ENCODE data around the gene TOGARAM2. TPM values are rescaled to one million over a fixed set of nuclear protein-coding genes. Genes with fewer than 3 reads are reported as not detected.

Gene TOGARAM2
- total and polyA plus RNA-seq, 2 of the 8 experiments (the other 6 are each of a cell fraction or from before 2014, with no cell fraction given): 0.42 to 1.4 TPM

DNA sequence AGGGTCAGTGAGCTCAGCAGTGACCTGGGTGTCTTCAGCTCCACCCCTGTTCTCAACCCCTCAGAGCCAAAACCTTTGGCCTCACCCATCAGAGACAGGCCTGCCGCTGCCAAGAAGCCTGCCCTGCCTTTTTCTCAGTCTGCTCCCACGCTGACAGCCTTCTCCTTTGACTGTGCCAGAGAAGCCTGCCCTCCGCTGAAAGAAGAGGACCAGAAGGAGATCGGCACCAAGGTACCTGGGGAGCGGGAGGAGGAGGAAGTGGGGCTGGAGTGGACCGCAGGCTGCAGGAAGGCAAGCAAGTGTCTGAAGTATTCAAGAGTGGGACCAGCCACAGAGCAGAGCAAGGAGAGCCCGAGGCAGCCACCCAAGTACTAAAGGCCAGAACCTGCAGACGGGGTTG, 33.2 kb downstream of the TOGARAM2 start:
- TF ChIP-seq SP2 (IDR thresholded peaks at IDR 0.05; ENCODE audit: low read length) (no peak), RXRA (IDR thresholded peaks at IDR 0.05; ENCODE audit: insufficient read depth, low read depth, low read length) (no peak), RNF2 (IDR thresholded peaks at IDR 0.05; ENCODE audit: borderline replicate concordance, low read depth, low read length, missing control alignments, poor library complexity, severe bottlenecking) (no peak), HDAC2 (IDR thresholded peaks at IDR 0.05; ENCODE audit: borderline replicate concordance in 1 of 2, low read depth in 2 of 2, low read length in 2 of 2) (no peak)
- Histone ChIP-seq H3K9me3 (ENCODE audit: insufficient read depth in 2 of 2, low read depth in 1 of 2, low read length in 1 of 2) (no peaks in the 10 kb centered on the region), H3K23me2 (ENCODE audit: low read depth, low read length) (no peaks in the 10 kb centered on the region), H4K20me1 (replicated peaks in 1 of 2; ENCODE audit: control insufficient read depth in 1 of 2, insufficient read depth in 2 of 2, low read length in 2 of 2) (no peaks in the 10 kb centered on the region), H2BK5ac (ENCODE audit: low read depth, low read length) (no peak overlapping the region), H2AK5ac (ENCODE audit: low read depth, low read length) (no peak overlapping the region), H3K79me1 (ENCODE audit: low read depth, low read length) (no peaks in the 10 kb centered on the region), H3K79me2 (ENCODE audit: control insufficient read depth in 1 of 2, insufficient read depth in 2 of 2, low read length in 2 of 2) (no peaks in the 10 kb centered on the region), H4K8ac (ENCODE audit: extremely low read depth, insufficient read depth, low read length) (no peak overlapping the region), H3K27me3 (replicated peaks in 1 of 4; ENCODE audit: control insufficient read depth in 3 of 4, extremely low read depth in 1 of 4, insufficient read depth in 3 of 4, low read length in 3 of 4) (no peaks in the 10 kb centered on the region; a peak in 1 of 7 replicates), H3K4me1 (replicated peaks in 1 of 4; ENCODE audit: control insufficient read depth in 3 of 4, insufficient read depth in 4 of 4, low read length in 3 of 4) (peaks cover 0 to 20% (median 8%) of the 10 kb centered on the region in 4 experiments; a peak in 5 of 7 replicates), H3K4me2 (ENCODE audit: insufficient read depth in 1 of 2, low read depth in 2 of 2, low read length in 2 of 2) (no peak overlapping the region), H4K91ac (replicated peaks; ENCODE audit: insufficient read length, low read length) (no peak overlapping the region), H2BK120ac (replicated peaks; ENCODE audit: low read depth, low read length) (no peak overlapping the region), H3K4ac (replicated peaks; ENCODE audit: insufficient read length, low read depth, low read length) (no peak overlapping the region), H3K56ac (replicated peaks; ENCODE audit: insufficient read length, low read depth, low read length) (no peak overlapping the region), H2BK12ac (ENCODE audit: low read depth, low read length) (no peak overlapping the region), H3K36me3 (ENCODE audit: control insufficient read depth in 2 of 4, insufficient read depth in 4 of 4, low read length in 3 of 4) (no peaks in the 10 kb centered on the region), H2AFZ (ENCODE audit: low read length) (no peak overlapping the region), H3K4me3 (ENCODE audit: extremely low read depth in 1 of 4, insufficient read depth in 2 of 4, low read depth in 3 of 4, low read length in 4 of 4) (no peak overlapping the region), H3K27ac (ENCODE audit: low read depth, low read length) (no peak overlapping the region), H3K18ac (ENCODE audit: extremely low read depth, low read length) (no peak overlapping the region), H3K14ac (ENCODE audit: insufficient read length) (no peak overlapping the region), H2BK15ac (ENCODE audit: low read length) (no peak overlapping the region), H4K5ac (ENCODE audit: insufficient read length, low read depth, low read length) (no peak overlapping the region), H3K9ac (replicated peaks in 1 of 4; ENCODE audit: extremely low read depth in 1 of 4, low read depth in 3 of 4, low read length in 3 of 4) (no peak overlapping the region), H2BK20ac (ENCODE audit: low read length) (no peak overlapping the region), H3K23ac (ENCODE audit: insufficient read length) (no peak overlapping the region)
- ChIA-PET POLR2A (ENCODE audit: partially characterized antibody) (interaction anchor here (1.2 kb wide), 1 partner anchor 35 kb away, joined by 3 read pairs; no protein-coding TSS in a partner anchor), CTCF (ENCODE audit: partially characterized antibody) (interaction anchor here (1.0 to 1.2 kb wide), 2 partner anchors 28 to 38 kb away, joined by 3 read pairs; no protein-coding TSS in a partner anchor)
- WGBS, 2 experiments (ENCODE audit: extremely low coverage in 1 of 2, insufficient coverage in 1 of 2, insufficient read length in 1 of 2, insufficient replicate concordance in 2 of 2, low coverage in 1 of 2, low lambda C conversion rate in 2 of 2, missing lambda C conversion rate in 1 of 2): 92% methylated on average over 6 of the region's 8 CpGs; no CpG with 5 or more reads in 1 of the 2 experiments
- FAIRE-seq (no peak), DNase-seq (ENCODE audit: low read depth in 1 of 2, low spot score in 2 of 2) (no peak)

Data from H1 (cell line).